Activated CD8-positive, alpha-beta memory T cell treated with anti-CD3 and anti-CD28 coated beads for 24 hours (primary cell): ENCODE data around the gene MSRB1.
"Not testable (repeated sequence)": the region's sequence is repeated elsewhere in the genome, so short reads cannot be mapped to it uniquely, and the experiment has no call there.

ENCODE experiments used
- DNase-seq: peaks from one replicate; pipeline ENCODE4 v3.0.0-alpha.2; 2020

Gene MSRB1

DNA sequence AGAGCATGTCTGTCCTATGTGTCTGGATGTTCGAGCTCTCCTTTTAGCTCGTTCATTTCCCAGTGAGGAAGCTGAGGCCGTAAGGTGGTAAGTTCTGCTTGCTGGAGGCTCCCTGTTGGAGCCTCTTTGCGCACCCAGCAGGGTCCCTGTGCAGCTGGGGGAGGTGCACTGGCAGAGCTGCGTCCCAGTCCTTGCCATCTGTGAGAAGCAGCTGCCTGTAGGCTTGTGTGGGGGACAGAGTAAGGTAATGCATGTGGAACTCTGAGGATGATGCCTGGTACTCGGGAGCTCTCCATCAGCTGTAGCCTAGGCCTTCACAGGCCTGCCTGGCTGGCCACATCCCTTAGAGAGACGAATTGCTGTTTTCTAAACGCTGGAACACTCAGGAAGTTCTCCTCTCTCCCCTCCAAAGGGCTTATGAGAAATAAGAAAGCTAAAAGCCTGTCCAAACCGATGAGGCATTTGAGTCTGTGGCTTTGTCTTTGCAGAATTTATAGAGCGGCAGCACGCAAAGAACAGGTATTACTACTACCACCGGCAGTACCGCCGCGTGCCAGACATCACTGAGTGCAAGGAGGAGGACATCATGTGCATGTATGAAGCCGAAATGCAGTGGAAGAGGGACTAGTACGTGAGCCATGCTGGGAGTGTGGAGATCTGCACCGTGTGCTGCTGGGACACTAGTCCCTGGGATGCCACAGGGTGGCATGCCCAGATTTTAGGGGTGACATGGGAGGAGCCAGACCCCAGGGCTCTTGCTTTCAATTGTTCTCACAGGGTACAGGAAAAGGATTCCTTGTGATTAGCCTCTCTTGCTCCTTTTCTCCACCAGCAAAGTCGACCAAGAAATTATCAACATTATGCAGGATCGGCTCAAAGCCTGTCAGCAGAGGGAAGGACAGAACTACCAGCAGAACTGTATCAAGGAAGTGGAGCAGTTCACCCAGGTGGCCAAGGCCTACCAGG, 17.9 kb upstream of the MSRB1 start:
- peak; percentile 87 for DNase-seq

DNA sequence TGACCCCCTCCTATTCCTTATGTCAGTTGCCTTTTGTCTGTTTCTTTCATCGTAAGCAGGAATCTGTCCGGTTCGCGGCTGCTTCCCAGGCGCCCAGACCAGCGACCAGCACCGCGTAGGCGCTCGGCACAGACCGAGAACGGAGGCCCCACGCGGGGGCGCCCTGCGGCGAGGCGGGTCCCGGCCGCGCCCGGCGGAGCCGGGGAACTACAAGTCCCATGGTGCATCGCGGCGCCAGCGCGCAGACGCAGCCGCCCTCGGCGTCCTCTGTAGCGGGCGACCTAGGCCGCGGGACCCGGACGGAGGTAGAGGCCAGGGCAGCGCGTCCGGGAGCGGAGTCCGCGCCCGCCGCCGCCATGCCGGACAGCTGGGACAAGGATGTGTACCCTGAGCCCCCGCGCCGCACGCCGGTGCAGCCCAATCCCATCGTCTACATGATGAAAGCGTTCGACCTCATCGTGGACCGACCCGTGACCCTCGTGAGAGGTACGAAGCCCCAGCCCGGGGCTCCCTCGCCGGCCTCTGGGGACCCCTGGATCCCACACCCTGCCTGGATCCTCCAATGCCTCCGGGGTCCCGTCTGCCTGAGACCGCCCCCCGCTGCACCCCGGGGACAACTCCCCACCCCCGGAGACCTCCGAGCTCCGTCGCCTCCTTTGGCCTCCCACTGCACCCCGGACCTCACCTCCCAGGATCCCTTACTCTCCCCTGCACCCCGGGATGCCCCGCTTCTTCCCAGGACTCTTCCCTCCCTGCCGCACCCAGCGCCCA, 16.5 kb upstream of the MSRB1 start, which contains the start of gene NDUFB10:
TSS of gene NDUFB10 (plus strand) at position 270 of the 771 bp plus-strand sequence. CDS start at position 357, 87 bp downstream.
- DNase-seq = peak; percentile 97

DNA sequence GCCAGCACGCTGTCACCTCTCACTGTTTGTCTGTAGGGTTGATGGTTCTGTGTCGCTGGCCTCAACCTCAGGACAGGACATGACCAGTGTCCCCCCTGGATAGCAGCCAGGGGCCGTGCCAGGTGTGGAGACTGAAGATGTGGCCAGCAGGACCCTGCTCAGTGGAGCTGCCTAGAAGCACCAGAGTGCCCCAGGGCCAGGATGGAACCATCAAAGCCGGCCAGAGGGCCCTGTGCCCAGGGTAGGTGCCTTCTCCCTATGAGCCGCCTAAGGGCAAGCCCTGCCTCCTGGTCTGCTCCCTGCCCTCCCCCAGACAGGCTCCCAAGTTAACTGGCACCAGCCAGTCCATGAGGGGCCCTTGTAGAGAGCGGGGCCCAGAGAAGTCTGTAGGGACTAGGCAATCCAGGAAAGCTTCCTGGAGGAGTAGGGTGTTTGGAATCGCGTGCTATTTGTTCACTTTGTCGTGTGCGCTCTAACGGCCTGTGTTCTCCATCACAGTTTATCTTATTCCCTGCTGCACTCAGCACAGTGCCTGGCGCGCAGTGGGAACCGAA, 15.8 kb upstream of the MSRB1 start:
- no peak for DNase-seq

DNA sequence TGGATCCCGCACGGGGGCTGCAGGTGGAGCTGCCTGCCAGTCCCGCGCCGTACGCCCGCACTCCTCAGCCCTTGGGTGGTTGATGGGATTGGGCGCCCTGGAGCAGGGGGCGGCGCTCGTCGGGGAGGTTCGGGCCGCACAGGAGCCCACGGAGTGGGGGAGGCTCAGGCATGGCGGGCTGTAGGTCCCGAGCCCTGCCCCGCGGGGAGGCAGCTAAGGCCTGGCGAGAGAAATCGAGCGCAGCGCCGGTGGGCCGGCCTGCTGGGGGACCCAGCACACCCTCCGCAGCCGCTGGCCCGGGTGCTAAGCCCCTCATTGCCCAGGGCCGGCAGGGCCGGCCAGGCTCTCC, 15.1 kb upstream of the MSRB1 start:
- not testable (repeated sequence) for DNase-seq

DNA sequence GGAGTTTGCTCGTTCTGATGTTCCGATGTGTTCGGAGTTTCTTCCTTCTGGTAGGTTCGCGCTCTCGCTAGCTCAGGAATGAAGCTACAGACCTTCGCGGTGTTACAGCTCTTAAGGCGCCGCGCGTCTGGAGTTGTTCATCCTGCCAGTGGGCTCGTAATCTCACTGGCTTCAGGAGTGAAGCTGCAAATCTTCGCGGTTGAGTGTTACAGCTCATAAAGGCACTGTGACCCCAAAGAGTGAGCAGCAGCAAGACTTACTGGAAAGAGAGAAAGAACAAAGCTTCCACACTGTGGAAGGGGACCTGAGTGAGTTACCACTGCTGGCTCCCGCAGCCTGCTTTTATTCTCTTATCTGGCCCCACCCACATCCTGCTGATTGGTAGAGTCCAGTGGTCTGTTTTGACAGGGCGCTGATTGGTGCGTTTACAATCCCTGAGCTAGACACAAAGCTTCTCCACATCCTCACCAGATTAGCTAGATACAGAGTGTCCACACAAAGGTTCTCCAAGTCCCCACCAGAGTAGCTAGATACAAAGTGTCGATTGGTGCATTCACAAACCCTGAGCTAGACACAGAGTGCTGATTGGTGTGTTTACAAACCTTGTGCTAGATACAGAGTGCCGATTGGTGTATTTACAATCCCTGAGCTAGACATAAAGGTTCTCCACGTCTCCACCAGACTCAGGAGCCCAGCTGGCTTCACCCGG, 14.6 kb upstream of the MSRB1 start:
- DNase-seq = not testable (repeated sequence)

DNA sequence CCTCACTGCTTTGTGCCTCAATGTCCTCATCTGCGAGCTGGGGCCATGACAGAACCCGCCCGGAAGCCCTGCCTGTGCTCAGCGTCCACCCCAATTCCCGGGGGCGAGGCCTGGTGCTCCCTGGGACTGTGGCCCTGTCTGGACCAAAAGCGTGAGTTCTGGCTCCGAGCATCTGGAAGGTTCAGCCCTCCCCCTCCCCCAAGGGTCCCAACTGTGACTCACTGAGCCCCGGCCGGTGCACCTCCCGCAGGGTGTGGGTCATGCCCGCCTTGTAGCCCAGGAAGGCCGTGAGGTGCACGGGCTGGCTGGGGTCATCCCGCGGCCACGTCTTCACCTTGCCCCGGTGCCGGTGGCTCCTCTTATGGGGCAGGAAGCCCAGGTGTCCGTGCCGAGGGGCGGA, 10.7 kb upstream of the MSRB1 start:
- no peak for DNase-seq

DNA sequence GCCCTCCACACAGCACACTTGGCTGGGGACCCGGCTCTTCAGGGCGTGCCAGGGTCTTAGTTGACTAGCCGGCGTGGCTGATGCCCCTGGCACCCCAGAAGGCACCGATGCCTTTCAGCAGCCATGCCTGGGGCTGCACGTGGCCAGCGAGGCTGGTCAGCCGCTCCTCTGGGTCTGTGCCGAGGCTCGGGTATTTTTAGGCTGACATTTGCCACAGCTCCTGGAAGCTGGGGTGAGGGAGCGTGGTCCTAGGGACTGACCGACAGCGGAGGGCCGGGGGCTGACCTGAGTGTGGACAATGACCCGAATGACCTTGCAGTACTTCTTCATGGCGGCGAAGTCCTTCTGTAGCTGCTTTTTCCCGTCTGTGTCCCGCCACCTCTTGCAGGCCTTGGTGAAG, 7.6 kb upstream of the MSRB1 start:
- DNase-seq = no peak

DNA sequence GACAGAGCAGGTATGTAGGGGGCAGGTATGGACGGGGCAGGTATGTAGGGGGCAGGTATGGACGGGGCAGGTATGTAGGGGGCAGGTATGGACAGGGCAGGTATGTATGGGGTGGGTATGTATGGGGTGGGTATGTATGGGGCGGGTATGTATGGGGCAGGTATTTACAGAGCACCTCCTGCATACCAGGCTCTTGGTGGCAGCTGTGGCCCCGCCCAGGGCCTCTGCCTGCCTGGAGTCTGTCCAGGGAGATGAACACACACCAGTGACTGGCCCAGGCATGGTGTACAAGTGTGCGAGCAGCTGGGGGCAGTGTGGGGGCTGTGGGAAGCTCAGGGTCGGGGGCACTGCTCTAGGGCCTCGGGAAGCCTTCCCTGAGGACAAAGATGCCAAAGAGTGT, 7.0 kb upstream of the MSRB1 start:
- no peak for DNase-seq

DNA sequence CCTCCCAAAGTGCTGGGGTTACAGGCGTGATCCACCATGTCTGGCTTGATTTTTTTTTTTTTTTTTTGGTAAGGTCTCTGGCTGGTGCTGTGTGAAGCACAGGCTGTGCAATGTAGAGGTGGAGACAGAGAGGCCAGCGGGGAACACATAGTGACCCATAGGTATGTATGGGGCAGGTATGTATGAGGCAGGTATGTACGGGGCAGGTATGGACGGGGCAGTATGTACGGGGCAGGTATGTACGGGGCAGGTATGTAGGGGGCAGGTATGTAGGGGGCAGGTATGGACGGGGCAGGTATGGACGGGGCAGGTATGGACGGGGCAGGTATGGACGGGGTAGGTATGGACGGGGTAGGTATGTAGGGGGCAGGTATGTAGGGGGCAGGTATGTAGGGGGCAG, 6.5 kb upstream of the MSRB1 start:
- no peak for DNase-seq

DNA sequence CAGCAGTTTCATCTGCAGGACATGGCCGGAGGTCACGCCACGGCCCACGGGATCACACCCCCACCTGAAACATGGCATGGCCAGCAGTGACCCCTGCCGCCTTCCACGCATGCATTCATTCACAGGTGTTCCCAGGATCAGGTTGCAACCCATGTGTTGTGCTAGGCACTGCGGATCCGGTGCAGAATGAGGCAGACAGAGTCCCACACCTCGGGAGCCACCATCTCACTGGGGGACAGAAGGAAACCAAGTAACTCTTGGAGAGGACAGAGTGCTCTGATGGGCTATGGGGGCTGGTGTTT, 4.3 kb upstream of the MSRB1 start:
- DNase-seq = no peak

DNA sequence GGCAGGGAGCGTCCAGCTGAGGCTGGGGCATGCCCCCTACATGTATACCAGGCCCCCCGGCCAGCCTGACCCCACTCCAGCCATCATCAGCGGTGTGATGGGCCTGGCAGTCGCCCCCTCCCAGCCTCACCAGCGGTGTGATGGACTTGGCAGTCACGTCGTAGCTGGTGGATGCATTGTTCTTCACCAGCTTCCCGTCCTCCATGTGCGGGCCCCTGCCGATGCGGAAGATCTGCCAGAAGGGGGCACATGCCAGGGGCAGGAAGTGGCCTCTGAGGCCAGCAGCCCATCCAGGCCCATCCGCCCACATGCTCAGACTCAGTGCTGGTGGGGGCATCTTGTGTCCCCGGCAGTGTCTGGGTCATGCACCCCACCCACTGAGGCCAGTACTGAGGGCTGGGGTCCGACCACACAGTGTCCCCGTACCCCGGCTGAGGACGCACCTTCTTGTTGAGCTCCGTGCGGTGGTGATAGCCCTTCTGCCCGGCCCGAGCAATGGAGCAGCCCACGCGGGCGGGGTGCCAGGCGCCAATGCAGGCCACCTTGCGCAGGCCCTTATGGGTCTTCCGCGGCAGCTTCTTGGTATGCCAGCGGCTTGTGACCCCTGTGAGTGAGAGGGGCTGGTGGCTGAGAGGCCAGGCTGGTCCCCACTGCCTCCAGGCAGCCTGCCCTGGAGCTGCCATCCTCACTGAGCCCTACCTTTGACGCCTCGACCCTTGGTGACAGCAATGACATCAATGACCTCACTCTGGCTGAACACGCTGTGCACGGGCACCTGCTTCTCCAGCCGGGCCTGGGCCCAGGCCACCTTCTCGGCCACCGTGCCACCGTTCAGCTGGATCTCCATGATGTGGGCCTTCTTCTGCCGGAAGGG, 3.7 kb upstream of the MSRB1 start:
- no peak for DNase-seq

DNA sequence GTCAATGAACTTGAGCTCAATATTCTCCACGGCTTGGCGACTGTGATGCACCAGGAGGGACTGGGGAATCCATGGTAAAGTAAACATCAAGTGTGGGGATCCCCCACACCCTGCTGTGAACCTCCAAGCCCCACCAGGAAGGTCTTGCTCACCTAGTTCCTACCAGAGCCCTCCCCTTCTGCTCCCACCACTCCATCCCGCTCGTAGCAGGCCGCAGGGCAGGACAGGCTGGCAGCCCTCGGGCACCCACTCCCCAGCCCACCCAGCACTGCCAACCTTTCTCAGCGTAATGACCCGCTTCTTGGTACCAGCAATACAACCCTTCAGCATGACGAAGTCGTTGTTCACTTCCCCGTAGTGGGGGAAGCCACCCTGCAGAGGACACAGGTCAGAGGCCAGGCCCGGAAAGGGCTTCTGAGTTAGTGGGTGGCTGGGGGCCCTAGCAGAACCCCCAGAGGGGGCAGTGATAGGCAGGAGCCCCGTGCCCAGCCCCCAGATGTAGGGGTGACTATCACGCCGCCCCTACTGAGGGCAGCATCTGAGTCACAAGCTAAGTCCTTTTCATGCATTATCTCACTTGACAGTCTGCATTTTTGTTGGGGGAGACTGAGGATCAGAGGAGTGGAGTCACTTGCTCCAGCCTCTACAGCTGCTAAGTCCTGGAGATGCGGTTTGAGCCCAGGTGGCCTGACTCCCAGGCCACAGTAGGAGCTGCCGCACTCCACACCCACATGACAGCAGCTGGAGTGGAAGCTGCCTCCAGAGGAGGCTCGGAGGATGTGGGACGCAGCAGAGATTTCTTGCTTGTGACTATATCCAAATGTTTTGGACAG, 2.8 kb upstream of the MSRB1 start:
- DNase-seq = no peak

DNA sequence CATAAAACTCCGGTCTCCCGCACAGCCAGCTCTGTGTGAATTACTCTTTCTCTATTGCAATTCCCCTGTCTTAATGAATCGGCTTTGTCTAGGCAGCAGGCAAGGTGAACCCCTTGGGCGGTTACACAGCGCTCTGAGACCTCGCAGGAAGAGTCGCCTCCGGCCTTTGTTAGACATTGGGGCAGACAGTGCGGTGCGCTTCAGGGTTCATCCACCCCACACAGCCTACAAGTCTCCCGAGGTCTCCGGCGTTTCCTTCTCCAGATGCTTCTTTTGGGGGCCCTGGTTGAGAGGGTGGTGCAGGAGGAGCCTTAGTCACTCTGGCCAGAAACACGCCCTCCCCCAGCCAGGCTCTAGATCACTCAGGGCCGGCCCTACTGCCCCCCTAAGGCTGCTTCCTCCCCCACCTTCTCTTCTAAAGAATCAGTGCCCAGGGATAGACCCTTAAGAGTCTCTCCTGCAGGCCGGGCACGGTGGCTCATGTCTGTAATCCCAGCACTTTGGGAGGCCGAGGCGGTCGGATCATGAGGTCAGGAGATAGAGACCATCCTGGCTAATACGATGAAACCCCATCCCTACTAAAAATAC, 1.7 kb upstream of the MSRB1 start:
- DNase-seq = no peak

DNA sequence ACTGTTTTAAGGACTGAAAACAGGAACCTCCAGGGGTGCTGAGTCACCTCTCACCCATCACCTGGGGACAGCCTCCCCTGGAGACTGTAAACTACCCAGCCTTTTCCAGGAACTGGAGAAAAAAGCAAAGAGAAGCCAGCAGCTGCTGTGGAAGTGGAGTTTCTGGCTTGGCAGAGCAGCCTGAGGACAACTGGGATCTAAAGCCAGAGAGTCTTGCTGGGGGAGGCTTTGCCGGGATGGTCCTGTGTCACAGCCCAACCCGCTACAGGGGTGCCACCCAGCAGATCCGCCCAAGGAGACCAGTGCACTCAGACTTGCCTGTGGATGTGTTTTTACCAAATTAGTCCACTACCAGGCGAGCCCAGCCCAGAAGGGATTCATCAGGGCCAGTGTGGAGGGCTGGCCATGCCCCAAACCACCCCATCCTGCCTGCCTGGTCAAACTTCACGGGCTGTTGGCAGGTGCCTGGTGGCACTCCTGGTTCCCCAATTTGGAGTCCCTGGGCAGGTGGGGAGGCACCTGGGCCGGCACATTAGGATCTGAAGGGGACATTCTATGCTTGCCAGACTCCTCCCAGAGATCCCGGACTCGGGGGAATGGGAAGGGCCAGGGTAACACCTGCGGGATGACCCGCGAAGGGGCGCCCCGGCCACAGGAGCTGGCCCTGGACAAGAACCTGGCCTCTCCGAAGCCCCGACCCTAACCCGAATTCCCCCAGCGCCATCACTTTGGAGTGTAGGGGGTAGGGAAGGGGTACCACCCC, 771 bp downstream of the MSRB1 start:
- DNase-seq = no peak

DNA sequence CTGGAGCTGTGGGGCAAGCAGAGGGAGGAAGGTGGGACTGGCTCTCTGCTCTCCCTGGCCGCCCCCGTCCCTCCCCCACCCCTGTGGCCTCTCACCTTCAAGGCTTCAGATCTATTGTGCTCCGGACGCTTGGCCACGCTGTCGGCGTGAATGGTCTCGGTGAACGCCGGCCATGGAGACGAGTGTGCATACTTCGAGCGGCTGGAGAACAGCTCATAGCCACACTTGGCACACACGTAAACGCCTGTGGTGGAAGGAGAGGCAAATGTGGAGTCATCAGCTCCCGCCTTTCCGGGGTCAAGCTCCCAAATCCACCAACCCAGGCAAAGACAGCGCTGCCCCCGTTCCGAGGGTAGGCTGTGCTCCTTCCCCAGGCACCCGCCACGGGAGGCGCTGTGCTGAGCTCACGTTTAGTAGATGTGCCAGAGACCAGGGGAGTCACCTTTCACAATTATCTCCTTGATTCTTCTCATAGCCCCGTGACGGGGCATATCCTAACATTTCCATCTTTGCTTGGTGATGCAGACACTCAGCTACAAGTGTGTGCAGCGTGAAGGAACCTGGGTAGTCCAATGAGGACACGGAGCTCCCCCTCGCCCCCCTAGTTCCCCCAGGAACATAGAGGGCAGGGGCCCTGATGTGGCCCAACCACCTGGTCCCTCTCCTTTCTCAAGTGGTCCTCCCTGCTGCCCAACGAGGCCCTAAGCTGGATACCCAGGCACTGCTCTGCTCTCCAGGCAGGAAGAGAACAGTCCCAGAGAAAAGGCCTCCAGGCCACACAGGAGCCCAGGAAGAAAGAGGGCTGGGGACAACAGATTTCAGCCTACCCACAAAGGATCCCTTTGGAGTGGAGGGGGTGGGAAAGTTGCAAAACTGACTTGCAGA, 1.6 kb downstream of the MSRB1 start:
- DNase-seq = no peak

DNA sequence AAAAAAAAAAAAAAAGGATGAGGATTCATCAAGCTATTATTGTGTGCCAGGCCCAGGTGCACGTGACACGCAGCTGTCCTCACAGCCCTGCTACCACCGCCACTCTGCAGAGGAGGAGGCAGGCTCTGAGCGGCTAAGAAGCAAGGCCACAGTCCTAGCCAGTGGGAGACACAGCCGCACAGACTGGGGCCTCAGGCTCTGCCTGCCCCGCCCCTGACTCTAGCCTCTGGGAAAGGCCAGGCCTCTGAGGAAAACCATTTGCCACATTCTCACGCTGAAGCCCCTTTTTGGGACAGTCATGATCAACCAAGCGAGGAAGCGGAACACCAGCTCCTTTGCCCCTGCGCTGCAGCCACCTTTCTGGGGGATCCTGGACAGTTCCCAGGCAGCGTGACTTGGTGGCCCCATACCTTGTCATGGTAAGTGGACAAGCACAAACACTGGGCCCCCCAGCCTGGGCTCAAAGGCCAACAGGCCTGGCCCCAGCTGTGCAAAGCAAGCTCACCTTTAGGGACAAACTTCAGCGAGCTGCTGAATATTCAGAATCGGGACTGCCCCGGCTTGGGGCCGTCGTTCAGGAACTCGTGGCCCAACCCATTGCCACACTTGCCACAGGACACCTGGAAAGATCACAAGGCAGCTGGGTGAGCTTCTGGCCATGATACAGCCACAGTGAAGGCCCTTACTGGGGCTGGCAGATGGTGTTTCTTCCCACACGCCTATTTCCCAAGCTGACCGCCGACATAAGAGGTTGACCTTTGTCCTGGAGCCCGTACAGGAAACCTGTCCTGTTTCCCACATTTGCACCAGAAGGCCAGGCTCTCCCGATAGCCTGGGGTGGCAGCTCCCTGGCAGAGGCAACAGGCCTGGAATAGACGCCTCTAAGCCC, 2.5 kb downstream of the MSRB1 start:
- no peak for DNase-seq

DNA sequence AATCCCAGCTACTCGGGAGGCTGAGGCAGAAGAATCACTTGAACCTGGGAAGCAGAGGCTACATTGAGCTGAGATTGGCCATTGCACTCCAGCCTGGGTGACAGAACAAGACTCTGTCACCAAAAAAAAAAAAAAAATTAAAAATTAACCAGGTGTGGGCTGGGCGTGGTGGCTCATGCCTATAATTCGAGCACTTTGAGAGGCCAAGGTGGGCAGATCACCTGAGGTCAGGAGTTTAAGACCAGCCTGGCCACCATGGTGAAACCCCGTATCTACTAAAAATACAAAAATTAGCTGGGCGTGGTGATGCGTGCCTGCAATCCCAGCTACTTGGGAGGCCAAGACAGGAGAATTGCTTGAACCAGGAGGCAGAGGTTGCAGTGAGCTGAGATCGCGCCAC, 3.2 kb downstream of the MSRB1 start:
- not testable (repeated sequence) for DNase-seq

DNA sequence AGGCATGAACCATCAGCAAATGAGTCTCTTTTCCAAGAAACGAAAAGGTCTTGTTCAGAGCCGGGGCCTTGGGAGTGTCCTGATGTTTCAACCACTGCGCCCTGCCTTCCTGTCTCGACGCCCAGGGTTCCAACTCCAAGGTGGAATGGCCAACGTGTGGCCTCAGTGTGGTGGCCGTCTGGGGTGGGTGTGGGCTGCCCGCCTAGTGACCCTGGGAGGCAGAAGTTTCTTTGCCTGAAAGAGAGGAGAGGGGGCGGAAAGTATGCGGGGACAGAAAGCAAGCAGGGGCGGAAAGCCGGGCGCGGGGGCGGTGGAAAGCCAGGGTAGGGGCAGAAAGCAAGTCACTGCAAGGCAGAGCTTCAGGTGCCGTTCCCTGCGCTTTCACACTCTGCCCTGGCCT, 4.1 kb downstream of the MSRB1 start:
- DNase-seq = no peak
